Hematopoietic multipotent progenitor cell (in vitro differentiated cells): ENCODE measurements around the gene CD300H. TPM values are rescaled to one million over a fixed set of nuclear protein-coding genes. Genes with fewer than 3 reads are reported as not detected.
"Not testable (repeated sequence)": the region's sequence is repeated elsewhere in the genome, so short reads cannot be mapped to it uniquely, and the experiment has no call there.

Experiments
- DNase-seq, 3 donors: peaks; one replicate each; pipeline ENCODE4 v3.0.0-alpha.2; 2011 to 2015; ENCODE audit warnings: low read depth in 2 of 3, low spot score in 2 of 3
- total RNA-seq: library from RNA; depleted of rRNA; stranded (reverse); fragments of >200 nt; gene quantifications from one replicate; pipeline ENCODE4 v1.2.3, GENCODE V29; 2012

Gene CD300H
- total RNA-seq, 1 donor = 0.27 TPM

- DNase-seq = no peak
Observed at GRCh38 chr17:74591503-74591902, 24.2 kb upstream of the CD300H start.

DNA sequence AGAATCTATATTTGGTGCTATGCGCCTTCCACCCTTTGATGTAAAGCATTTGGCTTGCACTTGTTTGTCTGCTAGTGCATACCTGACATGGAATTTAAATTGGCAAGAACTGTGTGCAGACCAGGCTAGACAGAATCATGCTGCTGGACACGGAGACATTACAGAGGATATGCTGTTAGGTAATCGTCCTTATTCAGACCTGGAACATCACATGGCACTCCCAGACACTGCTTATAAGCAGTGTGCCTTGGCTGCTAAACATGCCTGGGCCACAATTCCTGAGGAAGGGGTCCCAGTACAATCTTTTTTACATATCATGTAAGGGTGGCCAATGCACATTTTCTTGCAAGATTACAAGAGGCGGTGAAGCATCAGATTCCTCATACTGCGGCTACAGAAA lies 18.4 kb upstream of the CD300H start:
- DNase-seq = no peak

DNA sequence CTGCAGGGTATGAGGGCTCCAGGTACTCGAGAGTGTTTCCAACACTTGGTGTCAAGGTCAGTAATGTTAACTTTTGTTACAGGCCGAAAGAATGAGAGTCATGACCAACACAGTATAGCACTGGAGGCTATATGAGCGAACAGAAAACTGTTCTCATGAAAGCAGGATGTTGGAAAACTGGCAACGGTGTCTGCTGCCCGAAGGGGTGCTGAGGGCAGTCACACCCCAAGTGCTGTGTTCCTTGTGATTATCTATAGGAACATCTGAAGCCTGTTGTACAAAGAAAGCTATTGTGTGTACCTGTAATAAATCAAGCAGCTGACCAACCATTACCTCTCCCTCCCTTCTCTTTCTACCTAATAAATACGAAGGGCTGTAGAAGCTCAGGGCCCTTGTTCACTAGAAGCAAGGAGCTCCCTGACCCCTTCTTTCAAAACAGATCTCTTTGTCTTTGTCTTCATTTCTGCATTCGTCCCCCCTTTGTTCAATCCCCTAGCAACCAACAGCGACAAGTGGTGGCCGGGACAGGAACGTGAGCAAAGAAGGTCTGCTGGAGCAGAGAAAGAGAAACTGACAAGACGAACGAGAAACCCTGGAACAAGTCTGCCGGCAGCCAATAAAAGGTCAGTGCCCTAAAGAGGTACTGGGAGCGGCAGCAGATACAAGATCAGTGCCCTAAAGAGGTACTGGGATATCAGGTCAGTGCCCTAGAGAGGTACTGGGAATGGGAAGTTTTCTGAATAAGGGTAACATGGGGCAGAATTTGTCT lies 17.2 kb upstream of the CD300H start:
- DNase-seq = no peak

DNA sequence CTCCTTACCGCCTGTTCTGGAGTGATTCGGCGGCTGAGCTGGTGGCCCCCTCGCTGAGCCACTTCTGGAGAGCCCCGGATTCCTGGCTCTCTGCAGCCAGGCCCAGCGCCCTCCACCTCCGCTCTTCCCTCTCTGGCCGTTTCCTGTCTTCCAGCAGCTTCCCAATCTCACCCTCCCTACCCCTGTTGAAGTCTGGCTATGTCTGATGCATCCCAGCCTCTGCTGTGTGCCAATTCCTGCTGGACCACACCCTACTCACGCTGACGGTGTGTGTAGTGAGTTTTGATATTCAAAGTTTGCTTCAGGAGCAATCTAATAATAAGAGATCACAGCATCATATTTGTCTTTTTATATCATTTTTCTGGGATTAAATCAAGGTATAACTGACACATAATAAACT lies 15.3 kb upstream of the CD300H start:
- DNase-seq = no peak

GRCh38 chr17:74579900-74580299 lies 12.6 kb upstream of the CD300H start:
- DNase-seq = no peak

DNA sequence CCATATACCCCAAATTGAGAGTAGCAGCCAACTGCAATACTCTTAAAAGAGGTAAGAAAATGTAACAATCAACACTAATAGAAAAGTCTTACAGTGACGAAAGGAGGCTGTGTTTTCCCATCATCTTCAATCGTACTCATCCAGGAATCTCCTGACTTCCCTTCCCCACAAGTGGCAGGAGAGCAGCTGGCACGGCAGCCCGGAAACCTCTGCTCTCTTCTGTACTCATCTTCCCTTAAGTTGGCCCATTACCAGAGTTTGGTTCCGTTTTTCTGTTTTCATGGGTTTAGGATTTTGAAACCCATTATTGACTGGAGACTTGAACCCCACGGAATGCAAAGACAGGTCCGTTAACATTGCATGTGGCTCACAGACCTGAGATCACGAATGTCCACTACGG lies 11.7 kb upstream of the CD300H start:
- no peak for DNase-seq

DNA sequence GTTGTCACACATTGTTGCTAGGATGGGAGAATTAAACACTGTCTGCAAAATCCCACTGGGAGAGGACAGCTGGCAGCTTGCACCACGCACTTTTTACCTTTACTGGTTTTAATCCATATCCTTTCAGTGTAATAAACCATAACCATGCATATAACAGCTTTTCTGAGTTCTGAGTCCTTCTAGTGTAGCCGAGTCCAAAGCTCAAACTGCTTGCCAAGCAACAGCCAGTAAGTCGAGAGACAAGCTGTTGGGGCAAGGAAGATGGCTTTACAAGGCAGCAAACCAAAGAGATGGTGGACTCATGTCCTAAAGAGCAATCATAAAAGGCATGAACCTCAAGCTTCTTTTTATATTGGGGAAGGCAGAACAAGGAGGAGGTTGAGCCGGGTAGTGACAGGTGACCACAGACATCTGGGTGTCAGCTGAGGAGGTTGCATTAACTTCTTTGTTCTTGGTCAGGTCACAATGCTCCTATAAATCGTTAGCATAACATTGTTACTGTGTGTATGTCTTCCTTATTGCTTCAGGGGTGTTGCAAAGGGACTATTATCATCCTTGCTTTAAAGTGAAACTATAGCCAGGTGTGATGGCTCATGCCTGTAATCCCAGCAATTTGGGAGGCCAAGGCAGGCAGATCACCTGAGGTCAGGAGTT lies 7.3 kb upstream of the CD300H start:
- DNase-seq = no peak

GRCh38 chr17:74573635-74574034 lies 6.3 kb upstream of the CD300H start:
- not testable (repeated sequence) for DNase-seq

- no peak for DNase-seq
Observed at GRCh38 chr17:74573169-74573568, 5.9 kb upstream of the CD300H start.

- no peak for DNase-seq
Observed at GRCh38 chr17:74571621-74572270, 4.4 kb upstream of the CD300H start.

GRCh38 chr17:74569020-74570003 lies 2.0 kb upstream of the CD300H start:
- peak in 2 of 3 donors; percentile 89 to 91 for DNase-seq

- DNase-seq = no peak
Observed at GRCh38 chr17:74568106-74568873, 981 bp upstream of the CD300H start.

GRCh38 chr17:74566132-74566753 lies 1.1 kb downstream of the CD300H start:
- DNase-seq = peak in 2 of 3 donors; percentile 42 to 59

- no peak for DNase-seq
Observed at GRCh38 chr17:74565126-74565525, 2.2 kb downstream of the CD300H start.

GRCh38 chr17:74563358-74563757 lies 4.0 kb downstream of the CD300H start:
- no peak for DNase-seq

DNA sequence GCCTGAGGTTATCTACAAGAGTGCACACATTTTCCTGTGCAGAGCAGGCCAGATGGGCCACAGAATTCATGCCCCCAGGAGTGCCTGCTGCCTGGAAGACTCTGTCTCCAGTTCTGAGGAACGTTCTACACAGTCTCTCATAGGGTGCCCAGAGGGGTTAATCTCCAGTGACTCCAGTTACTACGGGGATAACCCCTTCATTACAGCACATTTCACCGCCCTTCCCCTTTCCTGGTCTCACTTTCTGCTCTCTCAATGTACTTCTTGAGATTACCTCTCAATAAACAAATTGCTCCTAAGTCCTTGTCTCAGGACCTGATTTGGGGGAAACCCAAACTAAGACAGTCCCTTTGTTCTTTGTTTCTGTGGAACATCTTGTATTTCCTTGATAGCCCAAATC lies 5.7 kb downstream of the CD300H start:
- no peak for DNase-seq

GRCh38 chr17:74558882-74559519 lies 8.3 kb downstream of the CD300H start:
- DNase-seq = no peak

DNA sequence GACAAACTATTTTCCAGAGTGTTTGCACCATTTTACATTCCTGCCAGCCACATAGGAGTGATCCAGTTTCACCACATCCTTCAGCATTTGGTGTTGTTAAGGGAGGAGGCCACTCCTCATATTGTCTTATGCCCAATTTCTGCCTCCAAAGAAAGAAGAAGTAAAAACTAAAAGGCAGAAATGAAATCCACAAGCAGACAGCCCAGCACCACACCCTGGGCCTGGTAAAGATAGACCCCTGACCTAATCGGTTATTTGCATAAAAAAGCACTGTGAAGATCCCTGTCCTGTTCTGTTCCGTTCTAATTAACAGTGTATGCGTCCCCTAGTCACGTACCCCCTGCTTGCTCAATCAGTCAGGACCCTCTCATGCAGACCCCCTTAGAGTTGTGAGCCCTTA lies 8.9 kb downstream of the CD300H start:
- not testable (repeated sequence) for DNase-seq

- DNase-seq = no peak
Observed at GRCh38 chr17:74555427-74555940, 11.8 kb downstream of the CD300H start.
